ENCODE measurements around the gene ZNF524.
A peak's percentile ranks its signal among the peaks of the same experiment; 100 is the strongest.
"Not testable (repeated sequence)": the region's sequence is repeated elsewhere in the genome, so short reads cannot be mapped to it uniquely, and the experiment has no call there.

ZNF524 gene, protein sequence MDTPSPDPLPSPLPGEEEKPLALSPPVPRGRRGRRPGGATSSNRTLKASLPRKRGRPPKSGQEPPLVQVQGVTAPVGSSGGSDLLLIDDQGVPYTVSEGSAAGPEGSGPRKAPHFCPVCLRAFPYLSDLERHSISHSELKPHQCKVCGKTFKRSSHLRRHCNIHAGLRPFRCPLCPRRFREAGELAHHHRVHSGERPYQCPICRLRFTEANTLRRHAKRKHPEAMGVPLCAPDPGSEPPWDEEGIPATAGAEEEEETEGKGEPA

DNA sequence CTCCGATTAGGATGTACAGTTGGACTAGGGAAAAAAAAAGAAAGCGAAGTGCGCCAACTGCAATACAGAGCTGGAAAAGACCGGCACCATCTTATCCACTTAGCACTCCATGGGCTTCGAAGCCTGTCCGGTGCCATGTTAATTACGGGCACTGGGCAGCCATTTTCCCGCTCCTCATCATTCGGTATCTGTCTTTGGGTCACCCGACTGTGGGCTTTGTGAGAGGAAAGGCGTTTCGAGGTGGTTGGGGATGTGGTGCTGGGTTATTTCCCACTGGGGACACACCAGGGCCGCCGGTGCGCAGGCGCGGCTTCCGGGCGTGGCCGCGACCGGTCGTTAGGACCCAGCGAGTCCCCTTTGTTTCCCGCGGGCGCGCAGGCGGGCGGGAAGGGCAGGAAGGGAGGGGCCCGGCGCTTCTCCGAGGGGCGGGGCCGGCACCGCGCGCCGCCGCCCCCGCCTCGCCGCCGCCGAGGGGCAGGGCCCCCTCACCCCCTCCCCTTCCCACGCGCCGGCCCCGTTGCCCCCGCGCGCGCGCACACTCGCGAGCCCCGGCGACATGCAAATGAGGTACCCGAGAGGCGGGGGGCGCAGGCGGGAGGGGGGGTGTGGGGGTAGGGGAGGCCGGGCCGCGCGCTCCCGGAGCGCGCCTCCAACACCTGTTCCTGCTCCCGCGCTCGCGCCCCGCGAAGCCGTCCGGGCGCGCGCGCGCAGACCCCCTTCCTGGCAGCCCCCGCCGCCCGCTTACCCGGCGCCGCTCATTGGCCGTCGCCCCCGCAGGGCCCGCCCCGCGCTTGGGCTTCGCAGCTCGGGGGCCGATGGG, at the start of gene ZNF524:
Gene ZNF524 (plus strand): TSS at position 447 of the 820 bp plus-strand sequence. CDS start 1,825 bp downstream, outside the sequence.
- peak; percentile 98 for DNase-seq

DNA sequence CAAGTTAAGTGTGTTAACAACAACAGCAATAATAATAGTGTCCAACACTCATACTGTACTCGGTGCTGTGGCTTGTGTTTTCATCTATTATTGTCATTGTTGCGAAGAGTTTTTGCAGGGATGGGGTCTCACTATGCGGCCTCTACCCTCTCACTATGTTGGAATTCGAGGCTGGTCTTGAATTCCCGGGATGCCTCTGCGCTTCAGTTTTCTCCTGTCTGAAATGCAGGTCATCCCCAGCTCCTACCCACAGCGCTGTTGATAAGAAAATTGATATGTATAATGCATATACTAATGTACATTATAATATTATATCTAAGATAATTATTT, 49.8 kb upstream of the ZNF524 start:
- no peak for DNase-seq

DNA sequence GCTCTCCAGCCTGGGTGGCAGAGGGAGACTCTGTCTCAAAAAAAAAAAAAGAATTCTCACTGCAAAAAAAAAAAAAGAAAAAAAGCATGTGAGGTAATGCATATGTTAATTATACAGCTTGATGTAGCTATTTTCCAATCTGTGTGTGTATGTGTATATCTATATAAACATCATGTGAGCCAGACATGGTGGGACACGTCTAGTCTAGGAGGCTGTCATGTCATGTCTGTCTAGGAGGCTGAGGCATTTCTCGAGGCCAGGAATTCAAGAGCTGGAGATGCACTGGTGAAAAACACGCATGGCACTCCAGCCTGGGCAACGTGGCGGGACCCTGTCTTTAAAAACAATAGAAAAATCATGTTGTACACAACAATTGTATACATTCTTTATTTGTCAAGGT, 47.9 kb upstream of the ZNF524 start:
- DNase-seq = no peak

DNA sequence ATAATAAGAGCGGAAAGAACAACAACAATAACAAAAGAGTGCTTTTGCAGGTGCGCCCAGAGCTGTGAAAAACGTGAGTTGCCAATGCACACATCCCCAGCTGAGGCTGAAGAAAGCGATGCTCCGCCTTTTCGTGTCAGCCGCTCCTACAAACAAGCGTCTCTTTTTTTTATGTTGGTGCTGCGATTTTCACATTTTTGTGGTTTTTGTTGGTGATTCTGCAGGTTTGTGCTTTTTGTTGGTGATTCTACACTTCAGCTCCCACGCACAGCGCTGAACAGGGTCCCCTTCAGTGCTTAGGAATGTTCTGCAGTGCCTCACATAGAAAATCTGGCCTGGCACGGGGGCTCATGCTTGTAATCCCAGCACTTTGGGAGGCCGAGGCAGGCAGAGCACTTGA, 47.5 kb upstream of the ZNF524 start:
- DNase-seq = no peak

DNA sequence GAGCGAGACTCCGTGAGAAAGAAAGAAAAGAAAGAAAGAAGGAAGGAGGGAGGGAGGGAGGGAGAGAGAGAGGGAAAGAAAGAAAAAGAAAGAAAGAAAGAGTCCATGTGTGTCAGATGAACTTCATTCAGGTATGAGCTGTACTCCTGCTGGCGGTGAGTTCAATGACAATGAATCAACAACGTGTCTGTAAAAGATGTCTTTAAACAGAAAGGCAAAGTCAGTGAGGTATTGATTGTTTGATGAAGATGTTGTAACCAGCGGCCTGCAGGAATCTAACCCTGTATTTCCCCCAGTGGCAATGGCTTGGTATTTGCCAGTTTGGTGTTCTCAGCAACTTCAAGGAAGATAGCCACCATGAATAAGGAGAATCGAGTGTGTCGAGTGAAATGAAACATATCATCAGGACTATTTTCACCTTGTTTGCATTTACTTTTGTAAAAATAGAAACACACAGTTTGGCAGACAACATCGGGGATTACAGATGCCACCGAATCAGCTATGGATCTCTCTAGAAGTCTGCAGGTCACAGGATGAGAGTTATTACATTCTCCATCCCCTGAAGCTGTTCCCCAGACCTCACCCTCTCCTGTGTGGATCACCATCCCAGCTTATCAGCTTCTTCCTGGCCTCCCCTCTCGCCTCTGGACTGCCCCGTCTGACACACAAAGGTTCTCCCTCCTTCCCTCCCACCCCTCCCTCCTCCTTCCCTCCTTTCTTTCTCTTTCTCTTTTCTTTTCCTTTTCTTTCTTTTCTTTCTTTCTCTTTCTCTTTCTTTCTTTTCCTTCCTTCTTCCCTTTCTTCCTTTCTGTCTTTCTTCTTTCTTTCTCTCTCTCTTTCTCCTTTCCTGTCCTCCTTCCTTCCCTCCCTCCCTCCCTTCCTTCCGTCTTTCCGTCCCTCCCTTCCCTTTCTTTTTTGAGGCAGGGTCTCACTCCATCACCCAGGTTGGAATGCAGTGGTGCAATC, 46.6 kb upstream of the ZNF524 start:
- DNase-seq = no peak

DNA sequence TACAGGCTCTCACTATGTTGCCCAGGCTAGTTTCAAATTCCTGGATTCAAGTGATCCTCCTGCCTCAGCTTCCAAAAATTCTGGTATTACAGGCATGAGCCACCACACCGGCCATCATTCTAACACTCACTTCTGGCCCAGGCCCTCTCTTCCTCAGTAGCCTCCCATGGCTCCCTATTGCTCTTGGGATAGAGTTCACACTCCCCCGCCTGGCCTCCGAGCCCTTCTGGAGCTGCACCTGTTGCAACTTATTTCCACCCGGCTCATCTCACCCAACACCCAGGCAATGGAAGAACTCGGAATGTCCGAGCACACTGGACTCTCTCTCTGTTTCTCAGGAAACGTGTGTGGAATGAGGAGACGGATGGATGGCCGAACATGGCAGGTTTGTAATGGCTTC, 45.8 kb upstream of the ZNF524 start:
- no peak for DNase-seq

DNA sequence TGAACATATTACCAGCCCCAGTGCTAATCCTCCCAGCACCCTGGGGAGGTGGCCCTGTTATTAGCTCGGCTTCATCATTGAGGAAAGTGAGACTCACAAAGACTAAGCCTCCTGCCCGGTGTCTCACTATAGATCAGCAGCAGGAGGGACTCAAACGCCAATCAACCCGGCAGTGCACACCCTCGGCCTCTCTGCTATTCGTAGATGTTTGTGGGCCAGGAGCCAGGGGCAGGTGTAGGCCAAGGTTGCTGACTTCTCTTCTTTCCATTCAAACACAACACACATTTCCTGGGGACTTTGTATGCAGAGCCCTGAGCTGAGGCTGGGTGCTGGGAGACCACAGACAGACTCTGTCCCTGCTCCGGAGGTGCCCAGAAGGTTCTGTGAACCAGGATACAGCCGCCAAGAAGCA, 45.3 kb upstream of the ZNF524 start:
- no peak for DNase-seq

DNA sequence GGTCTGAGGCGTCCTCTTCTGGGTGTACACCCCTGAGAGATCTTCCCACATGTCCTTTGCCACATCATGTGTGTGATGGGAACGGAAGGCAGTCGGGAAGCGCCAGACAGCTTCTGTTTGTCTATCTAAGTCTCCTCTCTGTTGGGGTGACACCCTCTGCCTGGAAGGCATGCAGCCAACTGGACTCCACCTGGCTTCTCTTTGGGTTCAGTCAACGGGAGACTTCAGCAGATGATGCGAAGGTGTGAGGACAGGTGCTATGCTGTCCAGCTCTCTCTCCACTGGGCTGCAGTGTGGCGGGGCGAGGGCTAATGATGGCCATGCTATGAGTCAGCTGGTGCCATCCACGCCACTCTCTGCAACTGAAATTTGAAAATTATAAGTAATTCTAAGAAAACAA, 40.4 kb upstream of the ZNF524 start:
- DNase-seq = no peak

DNA sequence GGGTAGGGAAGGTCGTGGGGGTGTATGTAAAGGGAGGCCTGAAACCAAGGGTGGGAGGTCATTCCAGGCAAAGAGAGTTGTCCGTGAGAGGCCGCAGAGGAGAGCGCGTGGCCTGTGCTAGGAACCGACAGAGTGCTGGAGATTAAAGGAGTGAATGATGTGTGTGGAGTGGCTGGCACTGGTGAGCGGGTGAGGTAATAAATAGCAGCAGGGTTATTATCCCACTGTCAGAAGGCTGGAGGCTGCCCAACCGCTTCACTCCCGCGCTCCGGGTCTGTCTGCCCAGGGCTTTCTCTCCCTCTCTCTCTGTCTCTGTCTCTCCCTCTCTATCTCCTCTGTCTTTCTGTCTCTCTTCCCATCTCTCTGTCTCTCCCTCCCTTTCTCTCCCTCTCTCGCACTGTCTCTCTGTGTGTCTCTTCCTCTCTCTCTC, 36.8 kb upstream of the ZNF524 start:
- DNase-seq = no peak

DNA sequence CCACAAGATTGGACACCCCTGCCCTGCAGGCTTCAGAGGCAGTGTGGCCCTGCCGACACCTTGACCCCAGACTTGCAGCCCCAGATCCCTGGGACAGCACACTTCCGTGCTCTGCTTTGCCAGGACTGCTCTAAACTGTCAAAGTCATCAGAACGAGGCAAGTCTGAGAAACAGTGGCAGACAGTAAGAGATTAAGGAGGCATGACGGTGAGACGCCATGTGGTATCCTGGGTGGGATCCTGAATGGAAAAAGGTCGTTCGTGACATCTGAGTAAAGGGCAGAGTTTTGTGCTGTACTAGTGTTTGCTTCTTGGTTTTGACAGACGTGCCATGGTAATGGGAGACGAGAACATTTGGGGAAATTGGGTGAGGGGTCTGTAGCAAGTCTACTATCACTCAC, 33.3 kb upstream of the ZNF524 start:
- no peak for DNase-seq

DNA sequence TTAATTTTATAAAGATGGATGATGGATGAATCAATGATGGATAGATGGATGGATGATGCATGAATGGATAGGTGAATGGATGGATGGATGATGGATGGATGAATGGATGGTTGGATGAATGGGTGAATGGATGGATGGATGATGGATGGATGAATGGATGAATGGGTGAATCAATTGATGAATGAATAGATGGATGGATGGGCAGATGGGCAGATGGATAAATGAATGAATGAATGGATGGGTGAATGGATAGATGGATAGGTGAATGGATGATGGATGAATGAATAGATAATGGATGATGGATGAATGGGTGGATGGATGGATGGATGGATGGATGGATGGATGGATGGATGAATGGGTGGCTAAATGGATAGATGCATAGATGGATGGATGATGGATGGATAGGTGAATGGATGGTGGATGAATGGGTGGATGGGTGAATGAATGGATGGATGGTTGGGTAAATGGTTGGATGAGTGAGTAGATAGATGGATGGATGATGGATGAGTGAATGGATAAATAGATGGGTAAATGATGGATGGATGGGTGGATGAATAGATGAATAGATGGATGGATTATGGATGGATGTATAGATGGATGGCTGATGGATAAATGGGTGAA, 32.3 kb upstream of the ZNF524 start:
- no peak for DNase-seq

DNA sequence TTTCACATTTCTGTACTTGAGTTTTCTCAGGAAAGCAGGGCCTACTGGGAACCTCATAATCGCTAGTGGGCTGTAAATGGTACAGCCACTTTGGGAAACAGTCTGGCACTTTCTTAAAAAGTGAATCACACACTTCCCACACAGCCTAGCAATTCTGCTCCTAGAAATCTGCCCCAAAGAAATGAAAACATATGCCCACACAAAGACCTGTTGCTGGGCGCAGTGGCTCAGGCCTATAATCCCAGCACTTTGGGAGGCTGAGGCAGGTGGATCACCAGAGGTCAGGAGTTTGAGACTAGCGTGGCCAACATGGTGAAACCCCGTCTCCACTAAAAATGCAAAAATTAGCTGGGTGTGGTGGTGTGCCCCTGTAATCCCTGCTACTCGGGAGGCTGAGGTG, 30.6 kb upstream of the ZNF524 start:
- DNase-seq = not testable (repeated sequence)

DNA sequence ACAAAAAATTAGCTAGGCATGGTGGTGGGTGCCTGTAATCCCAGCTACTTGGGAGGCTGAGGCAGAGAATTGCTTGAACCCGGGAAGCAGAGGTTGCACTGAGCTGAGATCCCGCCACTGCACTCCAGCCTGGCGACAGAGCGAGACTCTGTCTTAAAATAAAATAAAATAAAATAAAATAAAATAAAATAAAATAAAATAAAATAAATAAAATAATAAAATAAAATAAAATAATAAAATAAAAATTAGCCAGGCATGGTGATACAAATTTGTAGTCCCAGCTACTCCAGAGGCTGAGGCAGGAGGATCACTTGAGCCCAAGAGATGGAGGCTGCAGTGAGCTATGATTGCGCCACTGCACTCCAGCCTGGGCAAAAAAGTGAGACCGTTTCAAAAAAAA, 26.2 kb upstream of the ZNF524 start:
- not testable (repeated sequence) for DNase-seq

DNA sequence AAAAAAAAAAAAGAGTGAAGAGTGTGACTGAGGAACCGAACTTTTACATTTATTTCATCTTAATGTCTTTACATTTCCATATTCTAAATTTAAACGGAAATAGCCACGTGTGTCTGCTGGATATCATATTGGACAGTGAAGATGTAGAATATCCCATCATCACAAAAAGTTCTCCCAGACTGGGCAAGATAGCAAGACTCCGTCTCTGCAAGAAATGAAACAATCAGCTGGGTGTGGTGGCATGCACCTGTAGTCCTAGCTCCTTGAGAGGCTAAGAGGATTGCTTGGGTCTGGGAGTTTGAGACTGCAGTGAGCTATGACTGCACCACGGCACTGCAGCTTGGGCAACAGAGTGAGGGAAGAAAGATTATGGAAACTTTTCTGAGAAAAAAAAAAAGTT, 23.3 kb upstream of the ZNF524 start:
- no peak for DNase-seq

DNA sequence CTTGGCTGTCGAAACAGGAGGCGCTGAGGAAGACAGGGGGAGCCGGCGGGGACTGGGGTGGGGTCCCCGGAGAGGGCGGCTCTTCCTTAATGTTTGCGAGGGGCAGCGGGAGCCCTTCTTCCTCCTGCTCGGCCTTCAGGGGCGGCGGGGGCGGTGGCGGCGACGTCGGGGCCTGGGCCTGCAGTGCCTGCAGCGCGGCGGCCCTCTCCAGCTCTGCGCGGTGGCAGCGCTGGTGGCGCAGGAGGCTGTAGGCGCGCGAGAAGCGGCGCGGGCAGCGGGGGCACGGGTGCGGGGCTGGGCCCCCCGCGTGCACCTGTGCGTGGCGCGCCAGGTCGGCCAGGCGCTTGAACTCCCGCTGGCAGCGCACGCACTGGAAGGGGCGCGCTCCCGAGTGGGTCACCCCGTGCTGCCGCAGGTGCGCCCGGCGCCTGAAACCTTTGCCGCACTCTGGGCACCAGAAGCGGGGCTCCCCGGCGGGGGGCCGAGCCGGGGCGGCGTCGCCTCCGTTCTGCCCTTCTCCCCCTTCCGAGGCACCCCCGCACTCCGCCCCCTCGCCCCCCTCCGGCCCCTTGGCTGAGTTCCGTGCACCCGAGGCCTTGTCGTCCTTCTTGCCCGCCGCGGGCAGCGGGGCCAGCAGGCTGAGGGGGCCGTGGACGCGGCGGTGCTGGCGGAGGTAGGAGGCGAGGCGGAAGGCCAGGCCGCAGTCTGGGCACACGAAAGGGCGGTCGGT, 21.9 kb upstream of the ZNF524 start:
- DNase-seq = no peak

DNA sequence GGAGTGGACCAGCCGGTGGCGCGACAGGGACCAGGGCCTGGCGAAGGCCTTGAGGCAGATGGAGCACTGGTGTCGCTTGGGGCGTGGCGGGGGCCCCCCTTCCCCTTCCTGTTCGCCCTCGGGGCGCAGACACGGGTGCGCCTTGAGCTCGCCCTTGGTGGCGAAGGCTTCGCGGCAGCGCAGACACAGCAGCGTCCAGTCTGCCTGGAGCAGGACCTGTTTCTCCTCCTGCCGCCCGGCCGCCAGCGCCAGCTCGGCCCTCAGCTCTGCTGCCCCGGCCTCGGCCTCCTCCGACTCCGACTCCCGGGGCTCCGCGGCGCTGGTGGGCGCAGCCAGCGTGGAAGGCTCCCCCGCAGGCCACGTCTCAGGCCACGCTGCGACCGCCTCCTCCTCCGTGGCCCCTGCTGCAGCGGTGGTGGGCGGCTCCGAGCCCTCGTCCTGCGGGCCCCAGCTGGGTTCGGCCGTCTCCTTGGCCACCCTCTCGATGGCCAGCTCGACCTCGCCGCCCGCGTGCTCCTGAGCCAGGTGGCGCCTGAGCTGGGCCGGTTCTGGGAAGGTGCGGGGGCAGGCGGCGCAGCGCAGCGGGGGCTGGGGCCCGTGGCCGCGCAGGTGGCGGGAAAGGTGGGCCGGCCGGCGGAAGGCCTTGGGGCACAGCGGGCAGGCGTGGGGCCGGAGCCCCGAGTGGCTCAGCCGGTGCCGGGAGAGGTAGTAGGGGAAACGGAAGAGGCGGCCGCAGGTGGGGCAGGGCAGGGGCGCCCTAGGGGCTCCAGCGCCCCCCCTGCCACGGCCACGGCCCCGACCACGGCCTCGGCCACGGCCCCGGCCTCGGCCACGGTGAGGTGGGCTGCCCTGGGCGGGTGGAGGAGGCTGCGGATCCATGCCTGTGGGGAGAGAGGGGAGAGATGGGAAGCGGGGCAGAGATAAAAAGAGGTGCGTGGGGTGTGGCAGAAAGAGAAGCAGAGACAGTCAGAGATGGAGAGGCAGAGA, 21.0 kb upstream of the ZNF524 start:
- no peak for DNase-seq

DNA sequence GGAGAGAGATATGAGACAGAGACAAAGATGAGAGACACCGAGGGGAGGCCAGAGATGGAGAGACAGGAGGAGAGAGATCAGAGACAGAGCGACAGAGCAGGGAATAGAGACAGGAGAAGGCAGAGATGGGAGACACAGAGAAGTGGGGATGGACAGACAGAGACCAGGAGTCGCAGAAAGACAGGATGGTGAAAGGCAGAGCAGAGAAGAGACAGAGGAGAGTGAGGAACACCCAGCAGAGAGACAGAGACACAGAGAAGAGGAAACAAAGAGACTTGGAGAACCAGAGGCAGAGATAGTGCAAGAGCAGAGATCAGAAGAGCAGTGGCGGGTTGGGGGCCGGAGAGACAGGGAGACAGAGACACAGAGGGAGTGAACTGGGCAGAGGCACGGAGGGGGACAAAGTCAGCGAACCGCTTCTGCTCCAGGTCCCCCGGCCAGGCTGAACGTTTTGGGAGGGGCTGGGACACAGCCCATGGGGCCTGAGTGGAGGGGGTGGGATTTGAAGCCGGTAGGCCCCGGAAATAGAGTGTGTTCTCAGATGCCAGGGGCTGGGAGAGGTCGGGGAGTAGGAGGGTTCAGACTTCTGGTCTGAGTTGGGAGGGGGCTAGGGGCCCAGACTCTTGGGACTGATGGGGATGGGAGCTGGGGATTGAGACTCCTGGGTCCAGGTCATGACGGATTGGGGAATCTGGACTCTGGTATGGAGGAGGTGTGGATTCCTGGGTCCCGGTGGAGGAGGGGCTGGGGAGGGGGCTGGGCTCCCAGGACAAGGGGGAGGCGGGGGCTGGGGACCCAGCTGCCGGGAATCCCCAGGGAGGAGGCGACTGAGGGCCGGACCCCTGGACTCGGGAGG, 20.1 kb upstream of the ZNF524 start:
- DNase-seq = no peak

DNA sequence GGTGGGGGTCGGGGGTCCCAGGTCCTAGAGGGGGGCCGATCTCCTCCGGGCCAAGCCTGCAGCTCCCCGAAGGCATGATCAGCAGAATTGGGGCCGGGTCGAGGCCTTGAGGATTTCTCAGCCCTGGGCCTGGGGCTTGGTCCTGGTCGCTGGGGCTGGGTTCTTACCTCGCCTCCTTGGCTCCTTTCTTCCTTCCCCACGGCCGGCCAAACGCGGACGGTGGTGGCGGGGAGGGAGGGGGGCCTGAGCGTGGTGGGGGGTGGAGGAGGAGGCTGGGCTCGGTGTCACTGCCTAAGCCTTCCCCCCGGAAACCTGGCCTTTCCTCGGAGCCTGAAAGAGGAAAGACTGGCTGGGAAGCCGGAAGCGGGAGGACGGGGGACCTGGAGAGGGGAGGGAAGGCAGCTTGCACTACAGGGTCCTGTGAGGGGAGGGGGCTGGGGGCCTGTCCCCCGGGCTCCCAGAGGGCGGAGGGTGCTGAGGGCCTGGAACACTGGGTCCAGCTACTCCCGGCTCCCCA, 19.4 kb upstream of the ZNF524 start, which contains the start of gene ZNF579:
Gene ZNF579 (minus strand): TSS at position 221 of the 517 bp plus-strand sequence. CDS start 1,209 bp downstream, outside the sequence.
- DNase-seq = peak; percentile 83

DNA sequence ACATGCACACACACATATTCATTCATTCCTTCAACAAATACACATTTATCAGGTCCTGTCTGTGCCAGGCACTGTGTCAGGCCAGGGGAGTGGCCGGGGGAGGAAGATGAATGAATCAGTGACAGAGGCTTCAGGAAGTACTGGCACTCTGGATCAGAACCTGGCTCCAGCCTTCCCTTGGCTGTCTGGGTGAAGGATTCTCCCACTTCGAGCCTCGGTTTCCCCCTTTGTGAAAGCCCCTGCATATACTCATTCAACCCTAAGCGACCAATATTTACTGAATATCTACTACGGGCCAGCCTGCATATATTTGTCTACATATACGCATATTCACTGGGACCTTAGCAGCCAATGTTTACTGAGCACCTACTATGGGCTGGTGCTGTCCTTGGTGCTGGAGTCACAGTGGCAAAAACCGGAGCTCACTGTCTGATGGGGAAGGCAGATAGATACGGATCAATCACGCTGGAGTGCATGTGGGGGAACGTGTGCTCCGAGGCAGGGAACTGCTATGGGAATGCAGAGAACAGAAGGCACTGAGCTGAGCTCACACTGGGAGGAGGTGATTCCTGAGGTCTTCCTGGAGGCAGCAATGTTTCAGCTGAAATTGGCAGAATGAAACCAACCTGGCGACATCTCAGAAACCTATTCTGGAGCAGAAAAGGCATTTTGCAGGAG, 18.8 kb upstream of the ZNF524 start:
- DNase-seq = no peak

Measured in NCI-H526 treated with DMSO at 0.1 percent for 48 hours (cell line).